ENCODE data around the gene MRPL49.

Gene MRPL49

DNA sequence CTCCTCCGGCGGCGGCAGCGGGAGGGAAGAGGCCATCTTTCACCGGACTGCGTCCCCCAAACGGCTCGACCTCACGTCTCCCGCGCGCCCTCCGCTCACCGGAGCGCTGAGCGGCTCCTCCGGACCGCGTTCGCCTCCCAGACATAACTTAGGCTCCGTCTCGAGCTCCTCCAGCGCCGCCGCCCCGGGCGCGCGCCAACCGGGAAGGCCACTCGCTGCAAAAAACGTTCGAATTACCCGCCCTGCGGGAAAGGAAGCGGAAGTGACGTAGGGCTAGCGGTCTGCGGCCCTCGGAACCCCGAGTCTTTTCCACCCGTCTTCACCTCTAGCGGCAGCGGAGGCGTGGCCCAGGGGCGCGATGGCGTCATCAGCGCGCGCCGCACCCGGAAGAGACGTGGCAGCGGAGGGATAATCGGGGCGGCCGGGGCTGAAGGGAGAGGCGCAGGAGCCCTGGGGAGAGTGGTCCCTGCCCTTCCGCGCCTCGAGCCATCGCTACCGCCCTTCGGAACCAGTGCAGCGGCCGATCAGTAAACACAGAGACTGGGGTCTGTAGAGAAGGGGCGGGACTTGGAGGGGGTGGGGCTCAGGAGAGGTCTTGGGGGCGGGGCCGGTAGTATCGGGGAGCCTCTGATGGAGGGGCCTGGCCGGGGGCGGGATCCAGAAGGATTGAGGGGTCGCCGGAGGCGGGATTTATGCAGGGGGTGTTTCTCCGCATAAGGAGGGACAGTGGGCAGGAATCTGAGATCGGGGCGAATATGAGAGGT, 38.1 kb upstream of the MRPL49 start, which contains the start of the genes CDCA5 and ZFPL1:
CDCA5 (minus strand) TSS at position 207 of the 764 bp plus-strand sequence; CDS start at position 145, 62 bp downstream.
ZFPL1 (plus strand) TSS at position 389 of the 764 bp plus-strand sequence. CDS start 477 bp downstream, outside the sequence.
- H3K4me3 ChIP-seq (ENCODE audit: control insufficient read depth, low read depth, low read length), result peak within 1 kb of the TSS; percentile 90
- peak; percentile 93 for DNase-seq (ENCODE audit: low read depth)
- no peak for TF ChIP-seq CTCF (conservative IDR thresholded peaks at IDR 0.05; ENCODE audit: control insufficient read depth, insufficient read depth, low read depth, low read length)

GRCh38 chr11:65084598-65085375, 37.3 kb upstream of the MRPL49 start:
- H3K4me3 ChIP-seq (ENCODE audit: control insufficient read depth, low read depth, low read length), result peak overlapping the region; percentile 90
- TF ChIP-seq CTCF (conservative IDR thresholded peaks at IDR 0.05; ENCODE audit: control insufficient read depth, insufficient read depth, low read depth, low read length), result no peak
- DNase-seq (ENCODE audit: low read depth), result no peak

GRCh38 chr11:65085446-65085845, 36.7 kb upstream of the MRPL49 start:
- no peak for TF ChIP-seq CTCF (conservative IDR thresholded peaks at IDR 0.05; ENCODE audit: control insufficient read depth, insufficient read depth, low read depth, low read length)
- H3K4me3 ChIP-seq (ENCODE audit: control insufficient read depth, low read depth, low read length), result no peak overlapping the region
- peak; percentile 16 for DNase-seq (ENCODE audit: low read depth)

DNA sequence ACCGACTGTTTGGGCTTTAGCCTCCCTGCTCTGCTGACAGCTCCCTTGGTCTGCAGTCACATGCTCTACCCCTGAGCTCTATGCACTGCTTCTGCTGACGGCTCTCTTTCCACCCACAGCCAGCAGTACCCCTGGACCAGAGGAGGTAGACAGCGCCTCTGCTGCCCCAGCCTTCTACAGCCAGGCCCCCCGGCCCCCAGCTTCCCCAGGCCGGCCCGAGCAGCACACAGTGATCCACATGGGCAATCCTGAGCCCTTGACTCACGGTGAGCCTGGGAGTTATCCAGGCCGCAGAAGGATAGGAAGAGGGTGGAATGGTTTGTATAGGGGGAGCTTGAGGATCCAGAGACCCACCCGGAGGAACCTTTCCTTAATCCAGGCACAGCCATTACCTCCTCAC, 35.3 kb upstream of the MRPL49 start:
- DNase-seq (ENCODE audit: low read depth), result no peak
- no peak for TF ChIP-seq CTCF (conservative IDR thresholded peaks at IDR 0.05; ENCODE audit: control insufficient read depth, insufficient read depth, low read depth, low read length)
- no peak overlapping the region for H3K4me3 ChIP-seq (ENCODE audit: control insufficient read depth, low read depth, low read length)

- H3K4me3 ChIP-seq (ENCODE audit: control insufficient read depth, low read depth, low read length), result no peak overlapping the region
- DNase-seq (ENCODE audit: low read depth), result no peak
- TF ChIP-seq CTCF (conservative IDR thresholded peaks at IDR 0.05; ENCODE audit: control insufficient read depth, insufficient read depth, low read depth, low read length), result no peak
Observed at GRCh38 chr11:65087216-65087615, 34.9 kb upstream of the MRPL49 start.

DNA sequence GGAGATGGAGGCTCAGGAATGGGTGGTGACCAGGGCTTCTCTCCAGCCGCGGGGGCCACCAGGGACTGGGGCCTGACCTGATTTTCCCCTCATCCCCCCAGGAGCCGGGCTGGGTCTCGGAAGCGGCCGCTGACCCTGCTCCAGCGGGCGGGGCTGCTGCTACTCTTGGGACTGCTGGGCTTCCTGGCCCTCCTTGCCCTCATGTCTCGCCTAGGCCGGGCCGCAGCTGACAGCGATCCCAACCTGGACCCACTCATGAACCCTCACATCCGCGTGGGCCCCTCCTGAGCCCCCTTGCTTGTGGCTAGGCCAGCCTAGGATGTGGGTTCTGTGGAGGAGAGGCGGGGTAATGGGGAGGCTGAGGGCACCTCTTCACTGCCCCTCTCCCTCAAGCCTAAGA, 34.3 kb upstream of the MRPL49 start:
- no peak for DNase-seq (ENCODE audit: low read depth)
- H3K4me3 ChIP-seq (ENCODE audit: control insufficient read depth, low read depth, low read length), result no peak overlapping the region
- no peak for TF ChIP-seq CTCF (conservative IDR thresholded peaks at IDR 0.05; ENCODE audit: control insufficient read depth, insufficient read depth, low read depth, low read length)
